ENCODE results near the gene ZNF408. TPM values are rescaled to one million over a fixed set of nuclear protein-coding genes. Genes with fewer than 3 reads are reported as not detected.

Gene ZNF408
- total and polyA plus RNA-seq, 2 of the 13 experiments (the other 11 are each of a cell fraction or from before 2014, with no cell fraction given) = 11.2 to 12.5 TPM

GRCh38 chr11:46736615-46737014 is 35.8 kb downstream of the ZNF408 start:
- H3K27ac ChIP-seq (ENCODE audit: extremely low read length, insufficient read depth, low read length) = no peak overlapping the region
- DNase-seq (ENCODE audit: low spot score) (no peak), ATAC-seq (no peak), FAIRE-seq (no peak)
- WGBS (ENCODE audit: low lambda C conversion rate) = 89% methylated on average over 5 of the region's 5 CpGs
- no peak overlapping the region for H3K4me3 ChIP-seq (replicated peaks in 1 of 3; ENCODE audit: insufficient read depth in 1 of 3, low read depth in 2 of 3, low read length in 3 of 3)
- TF ChIP-seq ZNF331 (CRISPR knock-in tag; IDR thresholded peaks at IDR 0.05) (no peak), CHD2 (IDR thresholded peaks at IDR 0.05; ENCODE audit: low read depth, low read length) (no peak), RBFOX2 (IDR thresholded peaks at IDR 0.05; ENCODE audit: low read depth, low read length) (peak; percentile 11; the same call in 1 of the 2 replicates), ARNT (IDR thresholded peaks at IDR 0.05) (no peak), GATA4 (IDR thresholded peaks at IDR 0.05; ENCODE audit: borderline replicate concordance, low read depth) (no peak), ZNF350 (CRISPR knock-in tag; IDR thresholded peaks at IDR 0.05; ENCODE audit: borderline replicate concordance, low read depth) (no peak), POLR2A (IDR thresholded peaks at IDR 0.05; ENCODE audit: insufficient read depth in 1 of 2, low read depth in 2 of 2, low read length in 2 of 2) (0 out of 4 replicates have a peak, but pooled peaks of 1 of the 2 experiments have one; percentile 24), POLR2AphosphoS5 (IDR thresholded peaks at IDR 0.05; ENCODE audit: low read depth, low read length) (peak; percentile 22; the same call in 1 of the 2 replicates)
- peaks cover 20 to 59% of the 10 kb centered on the region in 2 experiments for H3K36me3 ChIP-seq (replicated peaks in 1 of 2; ENCODE audit: control insufficient read depth in 1 of 2, insufficient read depth in 2 of 2, low read length in 2 of 2)
- no peaks in the 10 kb centered on the region for H3K9me3 ChIP-seq (ENCODE audit: low read length)
- H3K79me2 ChIP-seq (ENCODE audit: insufficient read depth, low read length) = peaks cover 12% of the 10 kb centered on the region
- no peaks in the 10 kb centered on the region for H3K27me3 ChIP-seq (ENCODE audit: control insufficient read depth in 1 of 2, insufficient read depth in 2 of 2, low read length in 2 of 2)
- H4K20me1 ChIP-seq (ENCODE audit: insufficient read depth, low read length) = peaks cover 35% of the 10 kb centered on the region
- H3K4me2 ChIP-seq (ENCODE audit: low read depth, low read length) = no peak overlapping the region
- ChIA-PET POLR2A (interaction anchor here (8.3 kb wide), 1 partner anchor 17 kb away, joined by 58 read pairs; the partner anchor contains the start of gene F2), CTCF (ENCODE audit: low intra/inter-chr PET ratio, low total read pairs) (no interaction called here)
- no TSS peak for BruUV-seq (replicated peaks)
- intact Hi-C loops (cut with micrococcal nuclease; ENCODE audit: unreplicated experiment) = no loop called here
- H3K9ac ChIP-seq (ENCODE audit: insufficient read depth, low read depth, low read length) = no peak overlapping the region
- peaks cover 14% of the 10 kb centered on the region for H3K4me1 ChIP-seq (ENCODE audit: insufficient read depth, low read length)
- in situ Hi-C loops (cut with HindIII; ENCODE audit: extremely low pct_ligation_motif_present, low pct_unique_long_range_greater_than_20kb) = no loop called here
- H2AFZ ChIP-seq (ENCODE audit: low read length) = no peak overlapping the region

- Histone ChIP-seq H3K79me2 (ENCODE audit: insufficient read depth, low read length) (peaks cover 11% of the 10 kb centered on the region), H3K36me3 (replicated peaks in 1 of 2; ENCODE audit: control insufficient read depth in 1 of 2, insufficient read depth in 2 of 2, low read length in 2 of 2) (peaks cover 23 to 56% of the 10 kb centered on the region in 2 experiments), H3K4me3 (replicated peaks in 1 of 3; ENCODE audit: insufficient read depth in 1 of 3, low read depth in 2 of 3, low read length in 3 of 3) (no peak overlapping the region), H3K9ac (ENCODE audit: insufficient read depth, low read depth, low read length) (no peak overlapping the region), H3K9me3 (ENCODE audit: low read length) (no peaks in the 10 kb centered on the region), H3K4me2 (ENCODE audit: low read depth, low read length) (no peak overlapping the region), H2AFZ (ENCODE audit: low read length) (no peak overlapping the region), H3K27ac (ENCODE audit: extremely low read length, insufficient read depth, low read length) (no peak overlapping the region), H3K27me3 (ENCODE audit: control insufficient read depth in 1 of 2, insufficient read depth in 2 of 2, low read length in 2 of 2) (no peaks in the 10 kb centered on the region), H3K4me1 (ENCODE audit: insufficient read depth, low read length) (peaks cover 14% of the 10 kb centered on the region), H4K20me1 (ENCODE audit: insufficient read depth, low read length) (peaks cover 37% of the 10 kb centered on the region)
- in situ Hi-C loops (cut with HindIII; ENCODE audit: extremely low pct_ligation_motif_present, low pct_unique_long_range_greater_than_20kb) = no loop called here
- ChIA-PET POLR2A (interaction anchor here (0.7 to 8.3 kb wide), 4 partner anchors 10 to 62 kb away, joined by 3 to 58 read pairs (median 4); partner anchors contain the start of gene F2), CTCF (ENCODE audit: low intra/inter-chr PET ratio, low total read pairs) (no interaction called here)
- BruUV-seq (replicated peaks) = no TSS peak
- intact Hi-C loops (cut with micrococcal nuclease; ENCODE audit: unreplicated experiment) = no loop called here
- DNase-seq (ENCODE audit: low spot score) (no peak), FAIRE-seq (no peak), ATAC-seq (no peak)
- 98% methylated on average over 11 of the region's 11 CpGs for WGBS (ENCODE audit: low lambda C conversion rate)
- no peak for TF ChIP-seq ZNF280B (CRISPR knock-in tag; IDR thresholded peaks at IDR 0.05; ENCODE audit: borderline replicate concordance)
- TF ChIP-seq NFAT5 (CRISPR knock-in tag; IDR thresholded peaks at IDR 0.05) = no peak
- TF ChIP-seq PTBP1 (IDR thresholded peaks at IDR 0.05; ENCODE audit: low read depth, low read length, poor library complexity, severe bottlenecking) = no peak
- no peak for TF ChIP-seq ZMYM2 (CRISPR knock-in tag; IDR thresholded peaks at IDR 0.05)
- TF ChIP-seq ZFP62 (CRISPR knock-in tag; IDR thresholded peaks at IDR 0.05) = no peak
- TF ChIP-seq KLF6 (CRISPR knock-in tag; IDR thresholded peaks at IDR 0.05) = no peak
Measured at GRCh38 chr11:46737699-46738098, 36.9 kb downstream of the ZNF408 start.
